HuH-7.5 (cell line): ENCODE measurements around the gene CSTB.

ENCODE experiments used
- DNase-seq: peaks from one replicate; pipeline ENCODE4 v3.0.0; 2011; ENCODE audit warnings: low spot score

CSTB gene

GRCh38 chr21:43767498-43767983, 8.6 kb downstream of the CSTB start:
- DNase-seq = no peak

DNA sequence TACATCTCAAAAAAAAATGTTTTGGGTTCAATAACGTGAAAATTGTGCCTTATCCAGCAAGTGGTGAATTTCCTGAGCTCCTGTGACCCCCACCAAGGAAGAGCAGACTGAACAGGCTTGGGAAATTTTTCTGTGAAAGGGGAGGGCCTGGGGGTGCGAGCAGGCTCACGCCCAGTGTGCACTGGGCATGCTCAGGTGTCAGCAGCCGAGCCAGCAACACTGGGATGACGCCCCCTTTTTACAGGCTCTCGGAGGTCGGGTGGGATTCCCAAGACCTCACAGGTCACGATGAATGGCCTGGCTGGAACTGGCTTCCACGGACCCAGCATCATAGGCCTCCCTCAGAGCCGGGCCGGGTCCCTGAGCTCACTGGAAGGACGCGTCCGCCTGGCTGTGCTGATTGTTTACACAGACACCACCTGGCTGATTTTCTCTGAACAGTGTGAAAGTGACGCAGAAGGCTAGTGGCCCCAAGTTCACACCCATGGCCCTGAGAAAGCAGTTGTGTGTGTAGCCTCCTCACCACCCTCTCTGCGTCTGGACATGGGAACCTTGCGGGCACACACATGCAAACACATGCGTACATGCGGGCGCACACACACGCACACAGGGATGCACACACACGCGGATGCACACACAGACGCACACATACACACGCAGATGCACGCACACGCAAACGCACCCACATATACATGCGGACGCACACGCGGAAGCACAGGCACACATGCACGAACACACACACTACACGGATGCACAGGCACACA, 9.2 kb downstream of the CSTB start:
- no peak for DNase-seq

DNA sequence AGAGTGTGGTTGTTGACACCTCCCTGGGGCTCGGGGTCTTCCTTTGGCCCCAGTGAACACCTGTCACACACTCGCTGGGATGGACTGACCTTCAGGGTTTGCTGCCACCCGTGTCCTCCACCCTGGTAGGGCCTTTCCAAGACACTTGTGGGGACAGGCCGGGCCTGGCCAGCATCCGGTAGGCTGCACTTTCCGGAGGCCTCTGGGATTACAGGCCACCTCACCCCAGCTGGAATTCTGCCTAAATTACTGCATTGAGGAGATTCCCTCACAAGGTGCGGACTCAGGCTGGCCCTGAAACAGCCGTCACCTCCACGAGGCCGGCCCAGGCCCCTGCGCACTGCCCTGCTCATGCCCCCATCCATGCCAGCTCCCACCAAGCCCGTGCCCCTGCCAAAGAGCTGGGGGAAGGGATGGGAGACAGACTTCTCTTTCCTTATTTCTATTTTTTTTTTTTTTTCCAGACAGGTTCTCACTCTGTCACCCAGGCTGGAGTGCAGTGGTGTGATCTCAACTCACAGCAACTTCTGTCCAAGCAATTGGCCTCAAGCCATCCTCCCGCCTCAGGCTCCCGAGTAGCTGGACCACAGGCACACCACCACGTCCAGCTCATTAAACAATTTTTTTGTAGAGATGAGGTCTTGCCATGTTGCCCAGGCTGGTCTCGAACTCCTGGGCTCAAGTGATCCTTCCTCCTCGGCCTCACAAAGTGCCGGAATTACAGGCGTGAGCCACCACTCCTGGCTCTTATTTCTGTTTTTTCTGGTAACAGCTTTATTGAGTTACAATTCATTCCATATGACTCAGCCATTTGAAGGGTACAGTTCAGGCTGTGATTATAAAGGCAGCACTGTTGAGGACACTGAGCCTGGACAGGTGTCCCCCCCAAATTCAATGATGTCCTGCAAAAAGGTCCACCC, 11.3 kb downstream of the CSTB start:
- DNase-seq = no peak

DNA sequence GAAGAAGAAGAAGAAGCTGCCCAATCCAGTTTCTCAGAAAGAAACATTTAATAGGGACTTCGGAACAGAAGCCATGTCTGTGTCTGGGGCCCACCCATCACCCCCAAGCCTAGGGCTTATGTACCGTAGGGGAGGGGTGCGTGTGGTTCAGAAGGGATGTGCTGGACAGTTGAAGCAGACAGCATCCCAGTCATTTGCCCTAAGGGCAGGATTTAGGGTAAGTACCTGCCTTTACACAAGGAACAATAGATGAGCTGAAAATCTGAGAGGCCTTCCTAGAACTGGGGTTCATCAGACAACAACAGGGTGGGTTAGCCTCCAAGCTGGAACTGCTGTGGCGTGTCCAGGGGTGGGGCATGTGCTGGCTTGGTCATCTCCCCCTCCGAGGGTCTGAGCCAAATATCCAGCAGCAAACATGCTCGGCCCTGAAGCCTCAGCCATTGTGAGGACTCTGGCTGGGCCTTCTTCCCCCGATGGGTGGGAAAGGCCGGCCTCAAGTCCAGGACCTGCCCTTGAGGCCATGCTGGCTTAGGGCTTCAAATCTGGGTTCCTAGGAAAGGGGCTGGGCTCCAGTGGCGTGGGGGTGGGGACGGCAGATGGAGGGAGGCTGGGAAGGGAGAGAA, 12.1 kb downstream of the CSTB start:
- no peak for DNase-seq

DNA sequence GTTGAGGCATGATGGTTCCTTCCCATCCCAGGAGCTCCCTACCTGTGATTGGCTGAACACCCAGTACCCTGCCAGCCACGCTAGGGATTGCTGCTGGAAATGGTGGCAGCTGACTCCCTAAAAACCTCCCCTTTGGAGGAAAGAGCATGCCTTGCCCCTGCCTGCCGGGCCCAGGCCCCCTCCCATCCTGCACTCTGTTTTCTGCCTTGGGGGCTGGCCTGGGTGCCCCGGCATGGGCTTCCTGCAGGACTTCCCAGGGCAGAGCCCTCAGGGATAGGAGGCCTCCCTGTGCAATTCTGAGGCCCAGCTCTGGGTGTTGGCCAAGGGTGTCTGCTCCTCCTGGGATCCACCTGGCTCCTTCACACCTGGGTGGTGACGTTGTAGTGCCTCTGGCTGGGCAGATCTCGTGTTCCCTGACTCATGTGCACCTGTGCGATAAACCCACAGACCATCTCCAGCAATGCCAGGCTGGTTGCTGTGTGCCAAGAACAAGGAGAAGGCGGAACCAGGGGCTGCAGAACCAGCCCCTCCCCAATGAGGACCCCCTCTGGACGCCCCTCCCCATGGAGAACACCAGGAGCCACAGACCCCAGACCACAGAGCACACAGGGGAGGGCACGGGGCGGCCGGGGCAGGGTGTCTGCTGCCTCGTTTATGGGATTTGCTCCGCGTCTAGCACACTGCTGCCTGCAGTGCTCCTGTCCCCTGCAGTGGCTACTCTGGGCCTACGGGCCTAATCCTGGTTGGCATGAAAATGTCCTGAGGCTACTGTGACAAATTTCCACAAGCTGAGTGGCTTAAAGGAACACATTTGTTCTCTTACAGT, 13.6 kb downstream of the CSTB start:
- DNase-seq = no peak

DNA sequence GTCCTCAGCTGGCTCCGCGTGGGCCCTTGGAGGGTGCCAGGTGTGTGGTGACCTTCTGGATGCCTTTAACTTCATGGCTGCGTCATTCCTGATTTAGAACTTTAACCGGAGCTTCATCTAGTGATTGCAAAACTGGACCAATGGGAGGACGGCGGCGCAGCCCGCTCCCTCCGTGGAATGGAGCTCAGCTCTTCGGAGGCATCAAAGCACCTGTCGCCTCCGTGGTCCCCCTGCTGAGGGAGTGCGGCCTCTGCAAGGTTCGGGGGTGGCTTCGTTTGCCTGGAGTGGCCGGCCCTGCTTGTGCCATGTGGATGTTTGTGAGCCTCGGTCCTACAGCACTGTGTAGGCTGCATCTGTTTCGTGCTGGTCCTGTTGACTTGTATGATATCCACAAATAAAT, 14.2 kb downstream of the CSTB start:
- no peak for DNase-seq

- DNase-seq = no peak
These were observed 15.6 kb downstream of the CSTB start for GRCh38 chr21:43760391-43760958.

DNA sequence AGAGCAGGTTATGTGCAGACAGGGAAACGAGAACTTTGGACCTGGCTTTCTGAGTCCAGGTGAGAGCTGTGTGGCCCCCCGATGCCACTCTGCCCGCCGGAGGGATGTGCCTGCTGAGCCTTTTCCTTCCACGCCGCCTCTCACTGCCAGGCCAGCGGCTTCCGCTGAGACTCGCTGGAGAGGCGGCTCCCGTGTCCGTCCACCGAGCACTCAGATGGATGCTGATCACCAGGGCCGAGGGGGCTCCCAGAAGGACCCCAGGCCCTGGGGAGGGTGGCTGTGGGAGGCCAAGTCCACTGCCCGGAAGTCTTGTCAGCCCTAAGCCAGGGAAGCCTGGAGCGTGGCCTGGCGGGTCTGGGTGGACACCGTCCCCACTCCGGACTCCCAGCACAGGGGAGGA, 16.5 kb downstream of the CSTB start:
- no peak for DNase-seq

GRCh38 chr21:43758811-43759210, 17.3 kb downstream of the CSTB start:
- no peak for DNase-seq

- no peak for DNase-seq
These were observed 17.9 kb downstream of the CSTB start for GRCh38 chr21:43758111-43758641.

- DNase-seq = no peak
These were observed 18.5 kb downstream of the CSTB start for GRCh38 chr21:43757601-43758000.

GRCh38 chr21:43755820-43756594, 20.1 kb downstream of the CSTB start:
- DNase-seq = no peak

- no peak for DNase-seq
These were observed 20.9 kb downstream of the CSTB start for GRCh38 chr21:43754948-43755781.

GRCh38 chr21:43753439-43753799, 22.7 kb downstream of the CSTB start:
- DNase-seq = no peak

GRCh38 chr21:43752758-43753438, 23.2 kb downstream of the CSTB start:
- DNase-seq = no peak

- no peak for DNase-seq
These were observed 24.0 kb downstream of the CSTB start for GRCh38 chr21:43751955-43752591.

DNA sequence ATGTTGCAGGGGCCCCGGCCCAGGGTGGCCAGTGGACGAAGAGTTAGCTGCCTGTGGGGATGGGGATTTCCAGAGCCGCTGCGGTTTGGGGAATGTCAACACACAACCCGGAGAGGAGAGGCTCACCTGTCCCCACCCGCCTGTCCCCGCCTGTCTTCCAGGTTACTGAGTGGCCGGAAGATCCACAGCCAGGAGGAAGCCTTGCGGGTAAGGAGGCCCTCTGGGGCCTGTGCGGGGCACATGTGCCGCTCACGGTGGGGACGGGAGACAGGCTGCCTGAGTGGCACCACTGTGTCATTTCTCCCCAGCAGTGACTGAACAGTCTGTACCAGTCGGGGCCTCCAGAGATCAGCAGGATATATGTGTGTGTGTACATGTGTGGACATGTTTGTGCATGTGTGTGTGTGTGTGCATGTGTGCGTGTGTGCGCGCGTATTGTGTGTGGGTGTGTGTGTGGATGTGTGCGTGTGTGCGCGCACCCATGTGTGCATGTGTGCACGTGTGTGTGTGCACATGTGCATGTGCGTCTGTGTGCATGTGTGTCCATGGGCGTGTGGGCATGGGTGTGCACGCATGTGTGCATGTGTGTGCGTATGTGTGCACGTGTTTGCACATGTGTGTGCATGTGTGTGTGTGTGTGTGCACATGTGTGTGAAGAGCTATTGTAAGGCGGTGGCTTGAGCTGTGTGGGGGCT, 25.6 kb downstream of the CSTB start:
- DNase-seq = no peak
